ENCODE data around the gene MRPS34.

The MRPS34 gene

GRCh38 chr16:1781758-1782407 lies 8.9 kb upstream of the MRPS34 start:
- DNase-seq (ENCODE audit: low read depth), result no peak

- no peak for DNase-seq (ENCODE audit: low read depth)
These were observed 8.3 kb upstream of the MRPS34 start for GRCh38 chr16:1781254-1781653.

- no peak for DNase-seq (ENCODE audit: low read depth)
These were observed 7.7 kb upstream of the MRPS34 start for GRCh38 chr16:1780677-1781072.

- DNase-seq (ENCODE audit: low read depth), result no peak
These were observed 7.1 kb upstream of the MRPS34 start for GRCh38 chr16:1779741-1780676.

- DNase-seq (ENCODE audit: low read depth), result no peak
These were observed 6.3 kb upstream of the MRPS34 start for GRCh38 chr16:1779234-1779701.

GRCh38 chr16:1778200-1779179 lies 5.6 kb upstream of the MRPS34 start:
- no peak for DNase-seq (ENCODE audit: low read depth)

- no peak for DNase-seq (ENCODE audit: low read depth)
These were observed 4.7 kb upstream of the MRPS34 start for GRCh38 chr16:1777375-1778199.

GRCh38 chr16:1776991-1777374 lies 4.0 kb upstream of the MRPS34 start:
- no peak for DNase-seq (ENCODE audit: low read depth)

- no peak for DNase-seq (ENCODE audit: low read depth)
These were observed 3.7 kb upstream of the MRPS34 start for GRCh38 chr16:1776672-1776955.

- no peak for DNase-seq (ENCODE audit: low read depth)
These were observed 3.1 kb upstream of the MRPS34 start for GRCh38 chr16:1775846-1776671.

- no peak for DNase-seq (ENCODE audit: low read depth)
These were observed 2.3 kb upstream of the MRPS34 start for GRCh38 chr16:1775006-1775845.

- DNase-seq (ENCODE audit: low read depth), result no peak
These were observed 1.5 kb upstream of the MRPS34 start for GRCh38 chr16:1774448-1774780.

- DNase-seq (ENCODE audit: low read depth), result no peak
These were observed 941 bp upstream of the MRPS34 start for GRCh38 chr16:1773703-1774447.

- no peak for DNase-seq (ENCODE audit: low read depth)
These were observed 499 bp downstream of the MRPS34 start, which contains the start of gene EME2 for GRCh38 chr16:1772362-1772907. Gene EME2, plus strand, starts transcription at chr16:1772810. Its CDS starts 418 bp downstream, at chr16:1773228.

- DNase-seq (ENCODE audit: low read depth), result no peak
These were observed 1.0 kb downstream of the MRPS34 start for GRCh38 chr16:1771864-1772361.

GRCh38 chr16:1771188-1771863 lies 1.6 kb downstream of the MRPS34 start, which contains the start of gene NME3:
Gene NME3, minus strand, starts transcription at chr16:1771543. Its CDS starts 9 bp downstream, at chr16:1771534.
- DNase-seq (ENCODE audit: low read depth), result peak; percentile 59

- DNase-seq (ENCODE audit: low read depth), result peak; percentile 28
These were observed 2.4 kb downstream of the MRPS34 start for GRCh38 chr16:1770328-1771187.

Measured in stimulated activated CD8-positive, alpha-beta memory T cell treated with anti-CD3 and anti-CD28 coated beads, Interleukin-15, amount 100 ng/mL, for 24 hours (primary cell).